Fibroblast of pulmonary artery (primary cell): Measurements from ENCODE around the gene RASA2.

ENCODE experiments used
- DNase-seq: peaks from one replicate; pipeline ENCODE4 v3.0.0-alpha.2; 2010; ENCODE audit warnings: low read depth
- H3K4me3 ChIP-seq: replicated peaks from 2 replicates; pipeline ENCODE4 v1.5.1; 2011; ENCODE audit warnings: low read depth, mild to moderate bottlenecking, control low read depth, low read length, moderate library complexity
- CTCF ChIP-seq: IDR thresholded peaks from 2 replicates; pipeline ENCODE4 v1.5.1; 2011; ENCODE audit warnings: mild to moderate bottlenecking, control low read depth, low read length, inconsistent platforms; ENCODE audit errors: missing control alignments

RASA2 gene

GRCh38 chr3:141546586-141546985 is 59.8 kb downstream of the RASA2 start:
- no peak for DNase-seq
- no peak overlapping the region for H3K4me3 ChIP-seq
- TF ChIP-seq CTCF, result no peak

GRCh38 chr3:141547791-141548190 is 61.0 kb downstream of the RASA2 start:
- DNase-seq, result no peak
- no peak overlapping the region for H3K4me3 ChIP-seq
- TF ChIP-seq CTCF, result no peak

GRCh38 chr3:141550926-141551665 is 64.3 kb downstream of the RASA2 start:
- no peak for TF ChIP-seq CTCF
- no peak for DNase-seq
- H3K4me3 ChIP-seq, result no peak overlapping the region

GRCh38 chr3:141552440-141552991 is 65.7 kb downstream of the RASA2 start:
- DNase-seq, result no peak
- TF ChIP-seq CTCF, result no peak
- no peak overlapping the region for H3K4me3 ChIP-seq

GRCh38 chr3:141553055-141553454 is 66.2 kb downstream of the RASA2 start:
- no peak for TF ChIP-seq CTCF
- DNase-seq, result peak; percentile 46
- no peak overlapping the region for H3K4me3 ChIP-seq

- peak; percentile 41 for DNase-seq
- no peak for TF ChIP-seq CTCF
- no peak overlapping the region for H3K4me3 ChIP-seq
Measured at GRCh38 chr3:141556034-141556433, 69.2 kb downstream of the RASA2 start.
